ENCODE results near the gene DLEC1.

GRCh38 chr3:38059148-38059547, 20.1 kb downstream of the DLEC1 start:
- TF ChIP-seq TAF1 (IDR thresholded peaks at IDR 0.05; ENCODE audit: borderline replicate concordance, insufficient read depth, low read length): no peak
- no peak for TF ChIP-seq POLR2AphosphoS5 (IDR thresholded peaks at IDR 0.05; ENCODE audit: low read depth, low read length)
- TF ChIP-seq SIN3A (IDR thresholded peaks at IDR 0.05; ENCODE audit: borderline replicate concordance, insufficient read depth, low read length): no peak
- TF ChIP-seq REST (IDR thresholded peaks at IDR 0.05; ENCODE audit: insufficient read depth in 1 of 2, low read depth in 2 of 2, low read length in 2 of 2): no peak
- no peak for TF ChIP-seq FOXP2 (optimal IDR thresholded peaks at IDR 0.05; ENCODE audit: borderline replicate concordance, extremely low read depth, extremely low read length, insufficient read depth)

All from PFSK-1 (cell line).